CD4-positive, alpha-beta memory T cell (primary cell): ENCODE measurements around the gene TFAP2D. TPM values are rescaled to one million over a fixed set of nuclear protein-coding genes. Genes with fewer than 3 reads are reported as not detected.

Experiments used
- CTCF ChIA-PET: fragments of 350-600 bp; sonication (Branson Sonifier 250); formaldehyde crosslinking; loops from one replicate; lab custom pipeline; 2021; ENCODE audit warnings: inconsistent platforms; ENCODE audit not compliant: partially characterized antibody; lab: Charles Lee
- POLR2A ChIA-PET: fragments of 350-600 bp; sonication (Branson Sonifier 250); formaldehyde crosslinking; loops from one replicate; lab custom pipeline; 2021; ENCODE audit not compliant: partially characterized antibody; lab: Charles Lee
- DNase-seq, 5 donors: peaks; one replicate each; pipeline versions ENCODE4 v3.0.0 to v3.0.0-alpha.2; 2020 to 2022; ENCODE audit warnings: mixed read lengths in 1 of 5
- H3K27ac ChIP-seq: one replicate; pipeline ENCODE4 v1.7.0; 2013; ENCODE audit warnings: low read depth, low read length
- H3K27me3 ChIP-seq: 2 replicates; pipeline ENCODE4 v1.7.0; 2013; ENCODE audit warnings: mild to moderate bottlenecking, low read length, moderate library complexity; ENCODE audit not compliant: insufficient read depth
- H3K36me3 ChIP-seq: 2 replicates; pipeline ENCODE4 v1.7.0; 2013; ENCODE audit warnings: mild to moderate bottlenecking, low read length, moderate library complexity; ENCODE audit not compliant: insufficient read depth
- H3K4me1 ChIP-seq: 2 replicates; pipeline ENCODE4 v1.7.0; 2013; ENCODE audit warnings: mild to moderate bottlenecking, low read length, moderate library complexity; ENCODE audit not compliant: insufficient read depth
- H3K4me3 ChIP-seq, 2 donors: one replicate each; pipeline ENCODE4 v1.7.0; 2013; ENCODE audit warnings: low read length in 2 of 2, mild to moderate bottlenecking in 1 of 2
- H3K9me3 ChIP-seq, 2 donors: one replicate each; pipeline ENCODE4 v1.7.0; 2013; ENCODE audit warnings: low read length in 2 of 2, control low read depth in 1 of 2; ENCODE audit not compliant: control insufficient read depth in 1 of 2
- H3K27ac Mint-ChIP-seq, 7 donors: one replicate each; pipeline ENCODE4 v1.8.0; 2020 to 2021; ENCODE audit warnings: mixed read lengths in 7 of 7, mild to moderate bottlenecking in 6 of 7, inconsistent platforms in 3 of 7, moderate library complexity in 3 of 7
- H3K27me3 Mint-ChIP-seq, 2 donors: one replicate each; pipeline ENCODE4 v1.8.0; 2020 to 2021; ENCODE audit warnings: mixed read lengths in 2 of 2
- H3K36me3 Mint-ChIP-seq, 2 donors: one replicate each; pipeline ENCODE4 v1.8.0; 2020 to 2021; ENCODE audit warnings: mixed read lengths in 2 of 2, inconsistent platforms in 1 of 2, mild to moderate bottlenecking in 1 of 2
- H3K4me1 Mint-ChIP-seq, 4 donors: one replicate each; pipeline ENCODE4 v1.8.0; 2020 to 2021; ENCODE audit warnings: mixed read lengths in 4 of 4, mild to moderate bottlenecking in 1 of 4
- H3K4me3 Mint-ChIP-seq, 8 donors: one replicate each; pipeline ENCODE4 v1.8.0; 2020 to 2021; ENCODE audit warnings: mixed read lengths in 8 of 8, mild to moderate bottlenecking in 7 of 8, moderate library complexity in 6 of 8, inconsistent platforms in 3 of 8
- H3K9me3 Mint-ChIP-seq, 8 donors: one replicate each; pipeline ENCODE4 v1.8.0; 2020 to 2021; ENCODE audit warnings: mixed read lengths in 8 of 8, mild to moderate bottlenecking in 5 of 8, inconsistent platforms in 3 of 8, moderate library complexity in 1 of 8
- intact Hi-C: fragments of 100-400 bp; cut with micrococcal nuclease; formaldehyde crosslinking; loops from one replicate; pipeline ENCODE4 v1.15.1; 2023
- polyA plus RNA-seq, 2 donors: library from polyadenylated mRNA; unstranded; fragments of 300-500 nt; fragmentation: Illumina TruSeq; gene quantifications; one replicate each; pipeline ENCODE4 v1.2.3, GENCODE V29; 2021
- total RNA-seq, 2 experiments: library from RNA; stranded (reverse); gene quantifications; one replicate each; pipeline ENCODE4 v1.2.3, GENCODE V29; 2021

Gene TFAP2D
- total and polyA plus RNA-seq, 4 experiments from 2014 or later: not detected

GRCh38 chr6:50720623-50721022 is 7.3 kb downstream of the TFAP2D start:
- intact Hi-C loops: no loop called here
- H3K9me3 Mint-ChIP-seq: peaks cover 0 to 44% (median 20%) of the 10 kb centered on the region in 8 donors
- no peak overlapping the region for H3K4me3 ChIP-seq
- peaks cover 8% of the 10 kb centered on the region for H3K27me3 ChIP-seq
- peaks cover 0 to 2% (median 0%) of the 10 kb centered on the region in 4 donors for H3K4me1 Mint-ChIP-seq
- no peaks in the 10 kb centered on the region for H3K4me1 ChIP-seq
- no peaks in the 10 kb centered on the region for H3K36me3 Mint-ChIP-seq
- no peak overlapping the region for H3K27ac ChIP-seq
- H3K4me3 Mint-ChIP-seq: no peak overlapping the region
- H3K9me3 ChIP-seq: no peaks in the 10 kb centered on the region
- DNase-seq: no peak
- H3K27ac Mint-ChIP-seq: no peak overlapping the region
- POLR2A ChIA-PET: no interaction called here
- CTCF ChIA-PET: no interaction called here
- H3K36me3 ChIP-seq: no peaks in the 10 kb centered on the region
- peaks cover 31 to 47% of the 10 kb centered on the region in 2 donors for H3K27me3 Mint-ChIP-seq

GRCh38 chr6:50721978-50722377 is 8.7 kb downstream of the TFAP2D start:
- CTCF ChIA-PET: no interaction called here
- peaks cover 0 to 47% (median 19%) of the 10 kb centered on the region in 8 donors for H3K9me3 Mint-ChIP-seq
- H3K27me3 Mint-ChIP-seq: peaks cover 23 to 38% of the 10 kb centered on the region in 2 donors

GRCh38 chr6:50722829-50723554 is 9.7 kb downstream of the TFAP2D start:
- Mint-ChIP-seq H3K4me1 (peaks cover 0 to 2% (median 0%) of the 10 kb centered on the region in 4 donors), H3K27ac (no peak overlapping the region), H3K4me3 (no peak overlapping the region), H3K9me3 (peaks cover 0 to 43% (median 20%) of the 10 kb centered on the region in 8 donors), H3K36me3 (no peaks in the 10 kb centered on the region), H3K27me3 (peaks cover 18 to 36% of the 10 kb centered on the region in 2 donors)
- no peaks in the 10 kb centered on the region for H3K36me3 ChIP-seq
- H3K4me1 ChIP-seq: no peaks in the 10 kb centered on the region
- intact Hi-C loops: no loop called here
- peaks cover 8% of the 10 kb centered on the region for H3K27me3 ChIP-seq
- ChIA-PET POLR2A (no interaction called here), CTCF (no interaction called here)
- H3K4me3 ChIP-seq: no peak overlapping the region
- H3K9me3 ChIP-seq: no peaks in the 10 kb centered on the region
- DNase-seq: no peak
- H3K27ac ChIP-seq: no peak overlapping the region

More at GRCh38 chr6:50721978-50722377, 8.7 kb downstream of the TFAP2D start:
- Histone ChIP-seq H3K4me3 (no peak overlapping the region), H3K4me1 (no peaks in the 10 kb centered on the region), H3K27me3 (peaks cover 8% of the 10 kb centered on the region), H3K27ac (no peak overlapping the region), H3K9me3 (no peaks in the 10 kb centered on the region), H3K36me3 (no peaks in the 10 kb centered on the region)
- DNase-seq: no peak
- POLR2A ChIA-PET: no interaction called here
- Mint-ChIP-seq H3K27ac (no peak overlapping the region), H3K36me3 (no peaks in the 10 kb centered on the region), H3K4me1 (peaks cover 0 to 2% (median 0%) of the 10 kb centered on the region in 4 donors), H3K4me3 (no peak overlapping the region)
- intact Hi-C loops: no loop called here

- intact Hi-C loops: no loop called here
- Mint-ChIP-seq H3K9me3 (peaks cover 1 to 44% (median 19%) of the 10 kb centered on the region in 8 donors), H3K4me1 (peaks cover 0 to 2% (median 0%) of the 10 kb centered on the region in 4 donors), H3K27me3 (peaks cover 18 to 35% of the 10 kb centered on the region in 2 donors), H3K27ac (no peak overlapping the region), H3K4me3 (no peak overlapping the region), H3K36me3 (no peaks in the 10 kb centered on the region)
- H3K9me3 ChIP-seq: no peaks in the 10 kb centered on the region
- H3K36me3 ChIP-seq: no peaks in the 10 kb centered on the region
- no peak overlapping the region for H3K4me3 ChIP-seq
- ChIA-PET POLR2A (no interaction called here), CTCF (interaction anchor here (0.6 kb wide), 1 partner anchor 70 kb away, joined by 3 read pairs; no protein-coding TSS in a partner anchor)
- H3K27me3 ChIP-seq: peaks cover 5% of the 10 kb centered on the region
- no peaks in the 10 kb centered on the region for H3K4me1 ChIP-seq
- DNase-seq: no peak
- H3K27ac ChIP-seq: no peak overlapping the region
These were observed 11.2 kb downstream of the TFAP2D start for GRCh38 chr6:50724381-50725124.

GRCh38 chr6:50734488-50734887 is 21.2 kb downstream of the TFAP2D start:
- no peak for DNase-seq
- POLR2A ChIA-PET: no interaction called here
- Mint-ChIP-seq H3K27ac (no peak overlapping the region), H3K9me3 (peaks cover 0 to 4% (median 0%) of the 10 kb centered on the region in 8 donors), H3K36me3 (no peaks in the 10 kb centered on the region), H3K4me1 (no peaks in the 10 kb centered on the region), H3K4me3 (no peak overlapping the region), H3K27me3 (no peaks in the 10 kb centered on the region)
- H3K27ac ChIP-seq: no peak overlapping the region
- no peaks in the 10 kb centered on the region for H3K36me3 ChIP-seq
- CTCF ChIA-PET: no interaction called here
- H3K9me3 ChIP-seq: no peaks in the 10 kb centered on the region
- H3K4me1 ChIP-seq: no peaks in the 10 kb centered on the region
- no peaks in the 10 kb centered on the region for H3K27me3 ChIP-seq
- intact Hi-C loops: no loop called here
- no peak overlapping the region for H3K4me3 ChIP-seq

GRCh38 chr6:50742161-50742560 is 28.8 kb downstream of the TFAP2D start:
- peaks cover 0 to 15% (median 7%) of the 10 kb centered on the region in 8 donors for H3K9me3 Mint-ChIP-seq
- no peak overlapping the region for H3K27ac Mint-ChIP-seq
- no peaks in the 10 kb centered on the region for H3K27me3 Mint-ChIP-seq
- no peak overlapping the region for H3K4me3 Mint-ChIP-seq
- POLR2A ChIA-PET: no interaction called here
- CTCF ChIA-PET: no interaction called here
- no peaks in the 10 kb centered on the region for H3K4me1 Mint-ChIP-seq
- H3K36me3 Mint-ChIP-seq: no peaks in the 10 kb centered on the region
- no peak overlapping the region for H3K4me3 ChIP-seq
- intact Hi-C loops: no loop called here
- no peaks in the 10 kb centered on the region for H3K4me1 ChIP-seq
- DNase-seq: no peak
- no peaks in the 10 kb centered on the region for H3K27me3 ChIP-seq
- no peaks in the 10 kb centered on the region for H3K9me3 ChIP-seq
- no peak overlapping the region for H3K27ac ChIP-seq
- H3K36me3 ChIP-seq: no peaks in the 10 kb centered on the region

- intact Hi-C loops: no loop called here
- no peaks in the 10 kb centered on the region for H3K27me3 ChIP-seq
- no peaks in the 10 kb centered on the region for H3K4me1 ChIP-seq
- H3K4me3 Mint-ChIP-seq: no peak overlapping the region
- no peaks in the 10 kb centered on the region for H3K36me3 ChIP-seq
- no peaks in the 10 kb centered on the region for H3K9me3 ChIP-seq
- no peak overlapping the region for H3K27ac ChIP-seq
- H3K4me3 ChIP-seq: no peak overlapping the region
- H3K27me3 Mint-ChIP-seq: no peaks in the 10 kb centered on the region
- no peaks in the 10 kb centered on the region for H3K36me3 Mint-ChIP-seq
- no peak overlapping the region for H3K27ac Mint-ChIP-seq
- ChIA-PET POLR2A (no interaction called here), CTCF (interaction anchor here (0.6 kb wide), 1 partner anchor 569 kb away, joined by 3 read pairs; no protein-coding TSS in a partner anchor)
- H3K4me1 Mint-ChIP-seq: no peaks in the 10 kb centered on the region
- no peak for DNase-seq
- peaks cover 0 to 13% (median 3%) of the 10 kb centered on the region in 8 donors for H3K9me3 Mint-ChIP-seq
These were observed 31.6 kb downstream of the TFAP2D start for GRCh38 chr6:50744976-50745375.
